Activated CD4-positive, alpha-beta T cell treated with anti-CD3 and anti-CD28 coated beads, Interleukin-2, amount 10 ng/mL, durations not matched to agents 24 days and 14 days (primary cell): ENCODE data around the gene SHROOM1. TPM values are rescaled to one million over a fixed set of nuclear protein-coding genes. Genes with fewer than 3 reads are reported as not detected.

Experiments used
- total RNA-seq: library from RNA; stranded (reverse); gene quantifications from 2 replicates; pipeline ENCODE4 v1.2.3, GENCODE V29; 2022

Gene SHROOM1
- total RNA-seq, 1 donor from 2014 or later, result 5.3 TPM

Other genes starting within 250 kb of the SHROOM1 start
- gene IL13, start 172.5 kb downstream of the SHROOM1 start, total RNA-seq, result 231 and 239 TPM in 2 replicates
- 20.5 and 21.2 TPM in 2 replicates for gene IL4, start 156.7 kb downstream of the SHROOM1 start, total RNA-seq
- 44.2 and 51.9 TPM in 2 replicates for gene KIF3A, start 93.1 kb downstream of the SHROOM1 start, total RNA-seq
- 39.5 and 42.7 TPM in 2 replicates for gene CCNI2, start 83.2 kb downstream of the SHROOM1 start, total RNA-seq
- gene SEPTIN8, start 53.4 kb downstream of the SHROOM1 start, total RNA-seq, result 43.8 and 45.4 TPM in 2 replicates
- 0.59 and 0.65 TPM in 2 replicates for gene SOWAHA, start 17.3 kb downstream of the SHROOM1 start, total RNA-seq
- 0.30 and 0.45 TPM in 2 replicates for gene GDF9, start 35.8 kb upstream of the SHROOM1 start, total RNA-seq
- 454 and 464 TPM in 2 replicates for gene UQCRQ, start 36.0 kb upstream of the SHROOM1 start, total RNA-seq
- gene LEAP2, start 43.0 kb upstream of the SHROOM1 start, total RNA-seq, result 4.7 and 6.0 TPM in 2 replicates
- 32.3 and 32.7 TPM in 2 replicates for gene AFF4, start 133.0 kb upstream of the SHROOM1 start, total RNA-seq
- 32.2 and 36.0 TPM in 2 replicates for gene ZCCHC10, start 195.9 kb upstream of the SHROOM1 start, total RNA-seq
- 267 and 270 TPM in 2 replicates for gene HSPA4, start 221.4 kb upstream of the SHROOM1 start, total RNA-seq